Erythroblast (primary cell): ENCODE data around the gene GMDS.

Source experiments
- DNase-seq, 2 experiments: peaks; one replicate each; lab custom pipeline; 2025; lab: John Stamatoyannopoulos, UW
- GATA1 ChIP-seq: IDR thresholded peaks from 2 replicates; pipeline ENCODE4 v1.6.1; 2011; ENCODE audit warnings: low read depth, mild to moderate bottlenecking, control low read depth, low read length, moderate library complexity
- POLR2A ChIP-seq: IDR thresholded peaks from 2 replicates; pipeline ENCODE4 v1.6.1; 2011; ENCODE audit warnings: mild to moderate bottlenecking, low read length

Gene GMDS

GRCh38 chr6:1609041-1609647 lies 636.3 kb downstream of the GMDS start:
- no peak for TF ChIP-seq POLR2A
- TF ChIP-seq GATA1: no peak
- DNase-seq: no peak

DNA sequence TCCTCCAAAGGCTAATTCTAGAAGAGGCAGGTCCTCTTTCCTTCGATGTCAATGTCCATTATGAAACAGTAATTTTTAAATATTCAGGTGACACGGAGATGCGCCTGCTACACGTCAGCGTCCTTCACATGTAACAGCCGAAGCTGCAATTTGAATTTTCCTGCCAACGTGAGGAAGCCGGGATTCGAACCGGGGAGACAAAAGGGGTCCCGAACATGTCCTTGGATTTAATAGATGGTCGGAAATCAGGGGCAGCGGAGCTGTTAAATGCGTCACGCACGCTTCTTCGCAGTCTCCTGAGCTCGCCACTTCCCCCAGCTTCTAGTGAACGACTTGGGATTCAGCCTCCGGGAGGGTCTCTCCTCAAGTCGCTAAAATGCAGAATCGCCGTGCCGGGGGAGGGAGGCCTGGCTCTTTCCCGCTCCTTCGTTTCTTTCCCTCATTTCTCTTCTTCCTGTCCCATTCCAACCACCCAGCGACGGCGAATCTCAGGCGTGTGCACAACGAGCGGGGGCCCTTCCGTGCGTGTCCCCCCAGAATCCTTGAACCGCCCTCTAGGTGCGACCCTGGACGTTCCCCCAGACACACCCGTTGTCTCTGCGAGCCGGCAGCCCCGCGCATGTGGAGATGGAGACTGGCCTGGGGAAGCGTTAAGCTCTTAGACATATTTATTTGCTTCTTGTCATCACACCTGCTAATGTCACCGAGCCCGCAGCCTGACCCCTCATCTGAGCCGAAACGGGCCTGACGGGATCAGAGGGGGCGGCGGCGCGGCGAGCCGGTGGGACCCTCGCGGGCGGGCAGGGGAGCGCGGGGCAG lies 637.0 kb downstream of the GMDS start:
- peak in 1 of 2 experiments; percentile 32 for DNase-seq
- TF ChIP-seq POLR2A (no peak), GATA1 (no peak)

DNA sequence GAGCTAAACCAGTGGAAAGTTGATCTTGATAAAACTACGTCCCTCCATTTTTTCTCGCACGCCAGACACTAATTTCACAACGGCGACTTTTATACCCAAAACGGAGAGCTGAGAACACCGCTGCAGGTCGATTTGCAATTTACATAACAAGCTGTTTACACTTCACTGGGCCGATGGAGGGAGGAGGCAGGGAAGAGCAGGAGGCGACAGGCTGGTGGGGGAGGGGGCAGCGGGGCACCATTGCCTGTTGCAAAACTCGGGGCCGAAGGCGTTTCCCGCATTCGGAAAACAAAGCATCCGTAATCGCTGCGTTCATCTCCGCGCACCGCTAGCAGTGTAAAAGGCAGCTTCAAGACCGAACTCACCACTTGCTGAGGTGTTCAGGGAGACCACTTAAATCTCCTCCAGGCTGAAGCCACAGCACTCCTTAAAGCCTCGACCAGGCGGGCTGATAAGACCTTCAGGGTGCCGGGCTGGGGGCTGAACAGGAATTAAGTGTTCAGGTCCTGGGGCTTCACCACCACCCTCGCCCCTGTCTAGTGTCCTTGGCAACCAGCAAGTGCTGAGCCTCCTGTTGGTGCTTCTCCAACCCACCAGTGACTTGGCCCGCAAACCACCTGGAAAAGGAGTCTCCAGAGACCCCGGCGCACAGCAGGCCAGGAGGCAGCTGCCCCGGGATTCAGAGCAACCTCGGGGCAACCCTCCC lies 637.7 kb downstream of the GMDS start:
- DNase-seq: peak; percentile 32 to 35
- TF ChIP-seq POLR2A (no peak), GATA1 (no peak)

GRCh38 chr6:1606780-1607515 lies 638.5 kb downstream of the GMDS start:
- TF ChIP-seq POLR2A (no peak), GATA1 (no peak)
- peak in 1 of 2 experiments; percentile 21 for DNase-seq

DNA sequence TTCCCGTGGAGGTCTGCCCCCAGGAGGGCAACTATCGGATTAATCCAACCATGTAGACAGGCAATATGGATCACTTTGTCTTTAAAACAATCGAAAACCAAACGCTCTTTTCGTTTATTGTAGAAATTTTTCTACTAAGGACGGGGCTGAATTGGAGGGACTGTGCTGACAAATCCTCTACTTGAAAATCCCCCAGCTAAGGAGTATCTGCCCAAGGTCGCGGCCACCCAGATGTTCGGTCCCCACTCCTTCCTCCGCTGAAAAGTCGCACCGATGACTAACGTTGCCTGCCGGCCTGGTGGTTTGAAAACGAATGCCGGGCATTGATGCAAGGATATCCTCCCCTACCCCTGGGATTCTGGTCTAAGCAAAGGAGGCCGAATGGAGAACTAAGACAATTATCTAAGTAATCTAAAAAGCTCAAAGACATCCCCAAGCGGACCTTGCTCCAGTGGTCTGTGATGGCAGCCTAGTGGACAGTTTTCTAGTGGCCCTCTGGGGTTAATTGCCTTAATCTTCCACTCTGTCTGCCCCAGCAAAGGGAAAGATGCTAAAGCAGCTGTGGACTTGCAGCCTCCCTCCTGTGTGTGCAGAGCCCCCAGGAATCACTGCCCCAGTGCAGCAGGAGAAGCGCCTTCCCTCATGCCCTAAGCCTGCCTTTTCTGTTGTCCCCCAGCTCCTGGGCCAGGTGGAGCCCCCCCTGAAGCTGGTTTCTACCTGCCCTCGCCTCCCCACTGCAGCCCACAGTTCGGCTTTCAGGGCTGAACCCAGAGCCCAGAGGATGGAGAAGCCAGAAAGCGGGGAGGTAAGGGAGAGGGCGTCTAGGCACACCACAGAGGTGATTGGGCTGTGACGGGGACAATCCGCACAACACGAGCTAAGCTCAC lies 639.3 kb downstream of the GMDS start:
- no peak for DNase-seq
- TF ChIP-seq GATA1: no peak
- TF ChIP-seq POLR2A: no peak

DNA sequence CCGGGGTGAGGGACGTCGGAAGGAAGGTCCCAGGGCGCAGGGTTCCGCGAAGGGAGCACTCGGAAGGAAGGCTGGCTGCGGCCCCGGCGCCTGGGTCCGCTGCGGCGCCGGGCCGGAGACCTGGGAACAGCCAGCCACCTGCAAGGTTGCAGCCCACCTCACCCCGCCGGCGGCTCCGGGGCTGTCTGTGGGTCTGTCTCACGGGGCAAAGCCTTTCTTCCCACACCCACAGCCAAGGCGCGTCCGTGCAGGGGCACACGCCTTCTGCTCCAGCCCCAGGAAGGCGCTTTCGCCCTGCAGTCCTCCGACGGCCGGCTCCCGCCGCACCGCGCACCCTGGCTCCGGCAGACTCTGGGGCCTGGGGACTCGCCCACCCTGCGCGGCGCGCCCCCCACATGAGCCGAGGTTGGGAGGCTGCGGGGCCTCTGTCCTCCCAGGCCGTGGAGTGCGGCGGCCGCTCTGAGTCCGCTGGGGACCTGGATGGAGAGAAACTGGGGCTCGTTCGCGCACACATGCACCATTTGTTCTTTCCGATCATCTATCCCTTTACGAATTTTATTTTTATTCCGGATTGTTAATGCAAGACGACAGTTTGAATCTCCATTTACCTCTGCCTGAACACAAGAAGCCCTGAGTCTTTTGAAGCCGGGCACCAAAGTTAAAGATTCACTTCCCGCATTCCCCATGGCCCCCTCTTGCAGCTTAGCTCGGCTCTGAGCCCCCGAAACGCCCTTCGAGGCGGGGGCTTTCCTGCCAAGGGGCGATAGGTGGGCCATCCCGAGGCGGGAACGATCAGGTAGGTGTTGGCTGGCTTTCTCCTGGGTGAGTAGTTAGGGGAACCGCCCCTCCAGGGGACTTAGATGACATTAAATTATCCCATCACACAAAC lies 640.2 kb downstream of the GMDS start:
- DNase-seq: peak in 1 of 2 experiments; percentile 22
- TF ChIP-seq GATA1 (no peak), POLR2A (no peak)

GRCh38 chr6:1604158-1605003 lies 641.0 kb downstream of the GMDS start:
- DNase-seq: peak; percentile 61 to 76
- TF ChIP-seq GATA1: no peak
- no peak for TF ChIP-seq POLR2A

DNA sequence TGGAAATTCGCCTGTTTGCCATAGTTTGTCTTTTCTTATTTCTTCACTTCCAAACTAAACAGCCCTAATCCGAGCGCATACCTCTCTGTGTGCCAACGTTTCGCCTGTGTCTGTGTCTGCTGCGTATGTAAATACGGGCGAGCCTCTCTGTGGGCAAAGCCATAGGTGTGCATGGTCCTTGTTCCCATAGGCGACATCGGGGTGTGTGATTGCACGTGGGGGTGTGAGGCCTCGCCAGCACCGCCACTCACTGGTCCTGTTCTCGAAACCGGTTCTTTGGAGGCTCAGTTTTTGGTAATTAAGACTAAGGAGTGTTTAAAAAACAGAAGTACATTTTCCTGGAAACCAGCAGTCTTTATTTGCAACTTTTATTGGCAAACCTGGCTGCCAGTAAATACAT lies 641.7 kb downstream of the GMDS start:
- TF ChIP-seq GATA1 (no peak), POLR2A (no peak)
- no peak for DNase-seq

DNA sequence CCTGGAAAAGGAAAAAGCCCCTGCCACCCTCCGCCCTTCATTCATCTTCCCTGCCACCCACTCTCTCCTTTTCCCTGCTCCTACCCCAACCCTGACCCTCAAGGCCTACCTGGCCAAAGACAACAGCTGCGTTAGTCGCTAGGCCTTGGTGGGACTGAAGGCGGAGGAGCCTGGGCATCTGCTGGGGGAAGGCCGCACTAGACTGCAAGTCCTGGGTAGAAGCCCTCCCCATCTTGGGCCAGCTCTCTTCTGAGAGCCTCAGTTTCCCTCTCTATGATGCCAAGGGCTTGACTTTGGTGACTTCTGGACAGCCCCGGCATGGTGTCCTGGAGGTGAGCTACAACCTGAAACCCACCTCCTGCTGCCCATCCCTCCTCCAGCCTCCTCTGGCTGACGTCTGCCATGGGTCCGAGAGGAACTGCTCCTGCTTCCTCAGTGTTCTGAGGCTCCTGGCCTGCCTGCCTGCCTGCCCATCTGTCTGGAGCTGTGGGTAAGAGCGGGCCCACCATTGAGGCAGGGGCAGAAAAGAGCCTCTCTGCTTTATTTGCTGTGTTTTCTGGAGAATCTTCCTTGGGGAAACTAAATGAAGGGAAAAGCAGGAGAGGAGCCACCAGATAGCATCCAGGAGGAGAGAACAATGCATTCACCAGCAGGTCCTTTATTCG lies 643.2 kb downstream of the GMDS start:
- TF ChIP-seq POLR2A: no peak
- TF ChIP-seq GATA1: no peak
- no peak for DNase-seq

- no peak for TF ChIP-seq GATA1
- DNase-seq: no peak
Observed at GRCh38 chr6:1601158-1602048, 644.0 kb downstream of the GMDS start.
